Neural crest cell (in vitro differentiated cells): Measurements from ENCODE around the gene ANKFY1. TPM values are rescaled to one million over a fixed set of nuclear protein-coding genes. Genes with fewer than 3 reads are reported as not detected.

Experiments used
- DNase-seq: peaks from one replicate; pipeline ENCODE4 v3.0.0; 2021; ENCODE audit warnings: low read depth, mixed read lengths, low spot score
- H3K27ac Mint-ChIP-seq: one replicate; pipeline ENCODE4 v1.8.0; 2021; ENCODE audit warnings: mild to moderate bottlenecking, mixed read lengths; ENCODE audit not compliant: unreplicated experiment
- H3K27me3 Mint-ChIP-seq: 2 replicates; pipeline ENCODE4 v1.8.0; 2021; ENCODE audit warnings: low read depth, mild to moderate bottlenecking, mixed read lengths
- H3K36me3 Mint-ChIP-seq: 2 replicates; pipeline ENCODE4 v1.8.0; 2021; ENCODE audit warnings: low read depth, mild to moderate bottlenecking, mixed read lengths
- H3K4me1 Mint-ChIP-seq: 2 replicates; pipeline ENCODE4 v1.8.0; 2021; ENCODE audit warnings: mixed read lengths
- H3K4me3 Mint-ChIP-seq: one replicate; pipeline ENCODE4 v1.8.0; 2021; ENCODE audit warnings: mild to moderate bottlenecking, mixed read lengths
- H3K9me3 Mint-ChIP-seq: 2 replicates; pipeline ENCODE4 v1.8.0; 2021; ENCODE audit warnings: mixed read lengths
- total RNA-seq: library from RNA; stranded (reverse); gene quantifications from 2 replicates; pipeline ENCODE4 v1.2.1, GENCODE V29; 2021
- TF ChIP-seq, protein P1 (sequence below): fragments of 200-600 bp; sonication (generic); conservative IDR thresholded peaks from 2 replicates; pipeline ENCODE4 v1.5.0; 2021; ENCODE audit warnings: antibody characterized with exemption, mild to moderate bottlenecking

Gene ANKFY1
- total RNA-seq, 1 donor from 2014 or later: 73.5 TPM

DNA sequence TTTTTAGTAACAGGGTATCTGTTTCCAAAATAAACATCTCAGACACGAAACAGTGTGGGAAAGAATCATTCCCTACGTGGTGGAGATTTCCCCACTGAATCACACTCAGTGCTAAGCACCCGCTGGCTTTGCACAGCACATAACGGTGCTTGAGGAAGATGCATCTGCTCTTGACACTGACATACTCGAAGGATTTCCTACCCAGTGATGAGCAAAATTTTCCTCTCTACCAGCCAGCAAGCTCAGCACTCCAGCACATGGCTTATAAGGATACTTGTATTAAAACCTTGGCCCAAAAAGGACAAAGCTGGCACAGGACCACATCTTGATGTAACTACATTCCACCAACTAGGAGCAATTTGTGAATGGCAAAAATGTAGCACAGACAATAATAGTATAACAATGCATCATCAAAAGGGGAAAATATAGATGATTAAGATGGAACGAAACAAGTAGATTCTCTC, 59.0 kb downstream of the ANKFY1 start:
- no peaks in the 10 kb centered on the region for H3K9me3 Mint-ChIP-seq
- peaks cover 16% of the 10 kb centered on the region for H3K36me3 Mint-ChIP-seq
- TF ChIP-seq, protein P1, sequence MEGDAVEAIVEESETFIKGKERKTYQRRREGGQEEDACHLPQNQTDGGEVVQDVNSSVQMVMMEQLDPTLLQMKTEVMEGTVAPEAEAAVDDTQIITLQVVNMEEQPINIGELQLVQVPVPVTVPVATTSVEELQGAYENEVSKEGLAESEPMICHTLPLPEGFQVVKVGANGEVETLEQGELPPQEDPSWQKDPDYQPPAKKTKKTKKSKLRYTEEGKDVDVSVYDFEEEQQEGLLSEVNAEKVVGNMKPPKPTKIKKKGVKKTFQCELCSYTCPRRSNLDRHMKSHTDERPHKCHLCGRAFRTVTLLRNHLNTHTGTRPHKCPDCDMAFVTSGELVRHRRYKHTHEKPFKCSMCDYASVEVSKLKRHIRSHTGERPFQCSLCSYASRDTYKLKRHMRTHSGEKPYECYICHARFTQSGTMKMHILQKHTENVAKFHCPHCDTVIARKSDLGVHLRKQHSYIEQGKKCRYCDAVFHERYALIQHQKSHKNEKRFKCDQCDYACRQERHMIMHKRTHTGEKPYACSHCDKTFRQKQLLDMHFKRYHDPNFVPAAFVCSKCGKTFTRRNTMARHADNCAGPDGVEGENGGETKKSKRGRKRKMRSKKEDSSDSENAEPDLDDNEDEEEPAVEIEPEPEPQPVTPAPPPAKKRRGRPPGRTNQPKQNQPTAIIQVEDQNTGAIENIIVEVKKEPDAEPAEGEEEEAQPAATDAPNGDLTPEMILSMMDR: no peak
- H3K4me1 Mint-ChIP-seq: no peaks in the 10 kb centered on the region
- DNase-seq: no peak
- H3K4me3 Mint-ChIP-seq: no peak overlapping the region
- no peak overlapping the region for H3K27ac Mint-ChIP-seq
- no peaks in the 10 kb centered on the region for H3K27me3 Mint-ChIP-seq

- DNase-seq: no peak
- TF ChIP-seq, protein P1: no peak
- H3K27me3 Mint-ChIP-seq: no peaks in the 10 kb centered on the region
- no peaks in the 10 kb centered on the region for H3K9me3 Mint-ChIP-seq
- no peaks in the 10 kb centered on the region for H3K4me1 Mint-ChIP-seq
- no peak overlapping the region for H3K27ac Mint-ChIP-seq
- H3K36me3 Mint-ChIP-seq: peaks cover 16% of the 10 kb centered on the region
- no peak overlapping the region for H3K4me3 Mint-ChIP-seq
Measured at GRCh38 chr17:4204190-4204589, 59.6 kb downstream of the ANKFY1 start.

DNA sequence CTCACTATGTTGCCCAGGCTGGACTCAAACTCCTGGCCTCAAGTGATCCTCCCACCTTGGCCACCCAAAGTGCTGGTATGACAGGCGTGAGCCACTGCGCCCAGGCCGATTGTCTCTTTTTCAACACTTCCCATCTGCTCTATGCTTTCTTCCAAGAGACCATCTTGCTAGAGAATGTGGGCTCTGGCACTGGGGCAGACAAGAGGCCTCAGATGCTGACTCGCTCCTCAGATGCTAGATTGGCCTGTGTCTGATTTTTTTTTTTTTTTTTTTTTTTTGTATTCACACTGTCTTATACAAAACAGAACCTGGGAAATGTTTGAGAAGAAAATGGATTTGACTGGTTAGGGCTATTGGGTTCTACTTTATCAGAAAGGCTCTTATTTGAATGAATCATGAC, 62.6 kb downstream of the ANKFY1 start:
- TF ChIP-seq, protein P1: no peak
- Mint-ChIP-seq H3K4me1 (no peaks in the 10 kb centered on the region), H3K36me3 (peaks cover 5% of the 10 kb centered on the region), H3K27ac (no peak overlapping the region), H3K4me3 (no peak overlapping the region), H3K9me3 (no peaks in the 10 kb centered on the region), H3K27me3 (no peaks in the 10 kb centered on the region)
- no peak for DNase-seq

DNA sequence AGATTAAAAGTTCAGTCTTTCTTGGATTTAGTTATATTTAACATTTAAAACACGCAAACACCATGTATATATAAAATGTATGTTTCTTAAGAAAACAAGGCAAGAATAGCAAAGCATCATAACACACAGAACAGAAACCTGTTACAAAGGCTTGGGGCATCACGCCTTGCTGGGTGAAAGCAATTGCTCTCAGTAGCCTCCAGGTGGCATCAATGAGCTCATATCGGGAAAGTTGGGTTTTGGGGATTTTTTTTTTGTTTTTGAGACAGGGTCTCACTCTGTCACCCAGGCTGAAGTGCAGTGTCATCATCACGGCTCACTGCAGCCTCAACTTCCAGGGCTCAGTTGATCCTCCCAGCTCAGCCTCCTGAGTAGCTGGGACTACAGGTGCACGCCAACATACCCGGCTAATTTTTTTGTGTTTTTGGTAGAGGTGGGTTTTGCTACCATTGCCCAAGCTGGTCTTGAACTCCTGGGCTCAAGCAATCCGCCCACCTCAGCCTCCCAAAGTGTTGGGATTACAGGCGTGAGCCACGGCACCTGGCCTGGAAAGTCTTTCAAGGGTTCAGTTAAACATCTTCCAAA, 63.9 kb downstream of the ANKFY1 start:
- TF ChIP-seq, protein P1: peak; percentile 85
- H3K4me1 Mint-ChIP-seq: peaks cover 9% of the 10 kb centered on the region
- peak; percentile 45 for DNase-seq
- peaks cover 3% of the 10 kb centered on the region for H3K36me3 Mint-ChIP-seq
- H3K27ac Mint-ChIP-seq: no peak overlapping the region
- no peak overlapping the region for H3K4me3 Mint-ChIP-seq
- no peaks in the 10 kb centered on the region for H3K9me3 Mint-ChIP-seq
- H3K27me3 Mint-ChIP-seq: no peaks in the 10 kb centered on the region

DNA sequence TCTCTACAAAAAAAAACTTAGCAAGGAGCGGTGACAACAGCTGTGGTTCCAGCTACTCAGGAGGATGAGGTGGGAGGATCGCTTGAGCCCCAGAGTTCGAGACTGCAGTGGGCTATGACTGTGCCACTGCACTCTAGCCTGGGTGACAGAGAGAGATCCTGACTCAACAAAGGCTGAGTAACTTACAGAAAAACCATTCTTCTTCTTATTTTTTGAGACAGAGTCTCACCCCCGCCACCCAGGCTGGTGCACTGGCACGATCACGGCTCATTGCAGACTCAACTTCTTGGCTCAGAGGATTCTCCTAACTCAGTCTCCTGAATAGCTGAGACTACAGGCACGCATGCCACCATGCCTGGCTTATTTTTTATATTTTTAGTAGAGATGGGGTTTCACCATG, 64.8 kb downstream of the ANKFY1 start:
- no peak overlapping the region for H3K4me3 Mint-ChIP-seq
- TF ChIP-seq, protein P1: no peak
- no peak overlapping the region for H3K27ac Mint-ChIP-seq
- DNase-seq: no peak
- peaks cover 9% of the 10 kb centered on the region for H3K4me1 Mint-ChIP-seq
- no peaks in the 10 kb centered on the region for H3K27me3 Mint-ChIP-seq
- H3K9me3 Mint-ChIP-seq: no peaks in the 10 kb centered on the region
- H3K36me3 Mint-ChIP-seq: peaks cover 4% of the 10 kb centered on the region
